Activated naive CD8-positive, alpha-beta T cell treated with anti-CD3 and anti-CD28 coated beads, Interleukin-2, amount 50 U/mL, for 16 hours (primary cell): ENCODE data around the gene CSPG4.

ENCODE experiments used
- DNase-seq: peaks from one replicate; pipeline ENCODE4 v3.0.0-alpha.2; 2020; ENCODE audit warnings: low read depth, low spot score

The CSPG4 gene

GRCh38 chr15:75669879-75670212 is 42.8 kb downstream of the CSPG4 start:
- DNase-seq = no peak

GRCh38 chr15:75669191-75669878 is 43.3 kb downstream of the CSPG4 start:
- no peak for DNase-seq

GRCh38 chr15:75666823-75667501 is 45.7 kb downstream of the CSPG4 start:
- no peak for DNase-seq

GRCh38 chr15:75663931-75664421 is 48.7 kb downstream of the CSPG4 start:
- no peak for DNase-seq

GRCh38 chr15:75662823-75663519 is 49.7 kb downstream of the CSPG4 start:
- DNase-seq = no peak

GRCh38 chr15:75661756-75662140 is 50.9 kb downstream of the CSPG4 start:
- no peak for DNase-seq

- DNase-seq = no peak
Observed at GRCh38 chr15:75661100-75661755, 51.4 kb downstream of the CSPG4 start.

- DNase-seq = no peak
Observed at GRCh38 chr15:75659928-75660645, 52.6 kb downstream of the CSPG4 start.

GRCh38 chr15:75659141-75659771 is 53.4 kb downstream of the CSPG4 start:
- DNase-seq = no peak

GRCh38 chr15:75656813-75657212 is 55.8 kb downstream of the CSPG4 start:
- DNase-seq = no peak

GRCh38 chr15:75656331-75656730 is 56.3 kb downstream of the CSPG4 start:
- no peak for DNase-seq

GRCh38 chr15:75655931-75656330 is 56.7 kb downstream of the CSPG4 start:
- no peak for DNase-seq

- no peak for DNase-seq
Observed at GRCh38 chr15:75654201-75654907, 58.3 kb downstream of the CSPG4 start.

GRCh38 chr15:75653347-75653913 is 59.2 kb downstream of the CSPG4 start:
- DNase-seq = no peak

- DNase-seq = no peak
Observed at GRCh38 chr15:75651810-75652543, 60.7 kb downstream of the CSPG4 start.

- DNase-seq = no peak
Observed at GRCh38 chr15:75650908-75651809, 61.5 kb downstream of the CSPG4 start.

GRCh38 chr15:75649848-75650247 is 62.8 kb downstream of the CSPG4 start:
- DNase-seq = no peak

- no peak for DNase-seq
Observed at GRCh38 chr15:75649045-75649761, 63.4 kb downstream of the CSPG4 start.
